ENCODE data around the gene PROM1. TPM values are rescaled to one million over a fixed set of nuclear protein-coding genes. Genes with fewer than 3 reads are reported as not detected.

The PROM1 gene
- total RNA-seq, 1 experiment from 2014 or later = 17.7 TPM

DNA sequence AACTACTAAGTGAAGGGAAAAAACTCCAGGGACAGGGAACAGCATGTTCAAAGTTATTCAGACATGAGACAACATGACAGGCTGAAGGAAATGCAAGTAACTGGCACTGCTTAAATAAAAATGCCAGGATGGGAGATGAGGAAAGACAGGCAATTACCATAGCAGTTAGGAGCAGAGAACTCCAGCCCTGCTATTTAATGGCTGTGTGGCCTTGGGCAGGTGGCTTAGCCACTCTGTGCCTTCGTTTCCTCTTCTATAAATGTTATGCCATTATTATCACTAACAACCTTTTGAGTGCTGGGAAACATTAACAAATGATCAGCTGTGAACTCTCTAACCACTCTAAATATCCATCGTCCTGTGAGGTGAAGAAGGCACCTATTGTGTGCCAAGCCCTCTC, 32.7 kb downstream of the PROM1 start:
- CTCF ChIA-PET = no interaction called here
- H3K27ac ChIP-seq (ENCODE audit: low read depth, low read length) = no peak overlapping the region

More for the DNA sequence above, 32.7 kb downstream of the PROM1 start:
- no peaks in the 10 kb centered on the region for H3K4me1 ChIP-seq (ENCODE audit: control insufficient read depth in 1 of 2, insufficient read depth in 2 of 2, low read length in 2 of 2)
- H3K4me2 ChIP-seq (ENCODE audit: low read length) = no peak overlapping the region
- ATAC-seq (no peak), DNase-seq (ENCODE audit: low read depth, low spot score) (no peak)
- no TSS peak for BruUV-seq (replicated peaks)
- no peak for TF ChIP-seq JUND (IDR thresholded peaks at IDR 0.05)
- TF ChIP-seq, protein P1, sequence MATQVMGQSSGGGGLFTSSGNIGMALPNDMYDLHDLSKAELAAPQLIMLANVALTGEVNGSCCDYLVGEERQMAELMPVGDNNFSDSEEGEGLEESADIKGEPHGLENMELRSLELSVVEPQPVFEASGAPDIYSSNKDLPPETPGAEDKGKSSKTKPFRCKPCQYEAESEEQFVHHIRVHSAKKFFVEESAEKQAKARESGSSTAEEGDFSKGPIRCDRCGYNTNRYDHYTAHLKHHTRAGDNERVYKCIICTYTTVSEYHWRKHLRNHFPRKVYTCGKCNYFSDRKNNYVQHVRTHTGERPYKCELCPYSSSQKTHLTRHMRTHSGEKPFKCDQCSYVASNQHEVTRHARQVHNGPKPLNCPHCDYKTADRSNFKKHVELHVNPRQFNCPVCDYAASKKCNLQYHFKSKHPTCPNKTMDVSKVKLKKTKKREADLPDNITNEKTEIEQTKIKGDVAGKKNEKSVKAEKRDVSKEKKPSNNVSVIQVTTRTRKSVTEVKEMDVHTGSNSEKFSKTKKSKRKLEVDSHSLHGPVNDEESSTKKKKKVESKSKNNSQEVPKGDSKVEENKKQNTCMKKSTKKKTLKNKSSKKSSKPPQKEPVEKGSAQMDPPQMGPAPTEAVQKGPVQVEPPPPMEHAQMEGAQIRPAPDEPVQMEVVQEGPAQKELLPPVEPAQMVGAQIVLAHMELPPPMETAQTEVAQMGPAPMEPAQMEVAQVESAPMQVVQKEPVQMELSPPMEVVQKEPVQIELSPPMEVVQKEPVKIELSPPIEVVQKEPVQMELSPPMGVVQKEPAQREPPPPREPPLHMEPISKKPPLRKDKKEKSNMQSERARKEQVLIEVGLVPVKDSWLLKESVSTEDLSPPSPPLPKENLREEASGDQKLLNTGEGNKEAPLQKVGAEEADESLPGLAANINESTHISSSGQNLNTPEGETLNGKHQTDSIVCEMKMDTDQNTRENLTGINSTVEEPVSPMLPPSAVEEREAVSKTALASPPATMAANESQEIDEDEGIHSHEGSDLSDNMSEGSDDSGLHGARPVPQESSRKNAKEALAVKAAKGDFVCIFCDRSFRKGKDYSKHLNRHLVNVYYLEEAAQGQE (IDR thresholded peaks at IDR 0.05; ENCODE audit: low read depth) = no peak
- TF ChIP-seq, protein P2, sequence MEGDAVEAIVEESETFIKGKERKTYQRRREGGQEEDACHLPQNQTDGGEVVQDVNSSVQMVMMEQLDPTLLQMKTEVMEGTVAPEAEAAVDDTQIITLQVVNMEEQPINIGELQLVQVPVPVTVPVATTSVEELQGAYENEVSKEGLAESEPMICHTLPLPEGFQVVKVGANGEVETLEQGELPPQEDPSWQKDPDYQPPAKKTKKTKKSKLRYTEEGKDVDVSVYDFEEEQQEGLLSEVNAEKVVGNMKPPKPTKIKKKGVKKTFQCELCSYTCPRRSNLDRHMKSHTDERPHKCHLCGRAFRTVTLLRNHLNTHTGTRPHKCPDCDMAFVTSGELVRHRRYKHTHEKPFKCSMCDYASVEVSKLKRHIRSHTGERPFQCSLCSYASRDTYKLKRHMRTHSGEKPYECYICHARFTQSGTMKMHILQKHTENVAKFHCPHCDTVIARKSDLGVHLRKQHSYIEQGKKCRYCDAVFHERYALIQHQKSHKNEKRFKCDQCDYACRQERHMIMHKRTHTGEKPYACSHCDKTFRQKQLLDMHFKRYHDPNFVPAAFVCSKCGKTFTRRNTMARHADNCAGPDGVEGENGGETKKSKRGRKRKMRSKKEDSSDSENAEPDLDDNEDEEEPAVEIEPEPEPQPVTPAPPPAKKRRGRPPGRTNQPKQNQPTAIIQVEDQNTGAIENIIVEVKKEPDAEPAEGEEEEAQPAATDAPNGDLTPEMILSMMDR (IDR thresholded peaks at IDR 0.05 in 2 of 3, conservative IDR thresholded peaks at IDR 0.05 in 1 of 3; ENCODE audit: borderline replicate concordance in 1 of 3, insufficient read depth in 1 of 3, low read depth in 2 of 3, low read length in 2 of 3) = no peak
- no peak for TF ChIP-seq POLR2AphosphoS5 (IDR thresholded peaks at IDR 0.05; ENCODE audit: low read depth, low read length)
- no peak for TF ChIP-seq TCF7L2 (IDR thresholded peaks at IDR 0.05; ENCODE audit: borderline replicate concordance, extremely low read depth, insufficient read depth, insufficient read length)
- no peak for TF ChIP-seq ZNF274 (IDR thresholded peaks at IDR 0.05; ENCODE audit: low read depth, low read length)
- TF ChIP-seq EGR1 (IDR thresholded peaks at IDR 0.05; ENCODE audit: low read depth) = no peak
- no peak for TF ChIP-seq POLR2A (IDR thresholded peaks at IDR 0.05; ENCODE audit: borderline replicate concordance, extremely low read depth, insufficient read depth, insufficient read length)
- no peak for TF ChIP-seq SIN3A (IDR thresholded peaks at IDR 0.05; ENCODE audit: low read depth)
- TF ChIP-seq ZFX (IDR thresholded peaks at IDR 0.05) = no peak
- TF ChIP-seq YY1 (IDR thresholded peaks at IDR 0.05; ENCODE audit: extremely low read depth, insufficient replicate concordance, low read depth, low read length) = no peak
- no peak for TF ChIP-seq CBX3 (IDR thresholded peaks at IDR 0.05; ENCODE audit: low read depth)
- TF ChIP-seq CEBPB (IDR thresholded peaks at IDR 0.05; ENCODE audit: low read depth) = no peak
- TF ChIP-seq SP1 (IDR thresholded peaks at IDR 0.05; ENCODE audit: low read depth) = no peak
- no peak for TF ChIP-seq FOSL1 (IDR thresholded peaks at IDR 0.05; ENCODE audit: low read depth)
- no peak for TF ChIP-seq SRF (IDR thresholded peaks at IDR 0.05; ENCODE audit: low read depth)
- no peak for TF ChIP-seq EZH2 (IDR thresholded peaks at IDR 0.05)
- TF ChIP-seq, protein P3, sequence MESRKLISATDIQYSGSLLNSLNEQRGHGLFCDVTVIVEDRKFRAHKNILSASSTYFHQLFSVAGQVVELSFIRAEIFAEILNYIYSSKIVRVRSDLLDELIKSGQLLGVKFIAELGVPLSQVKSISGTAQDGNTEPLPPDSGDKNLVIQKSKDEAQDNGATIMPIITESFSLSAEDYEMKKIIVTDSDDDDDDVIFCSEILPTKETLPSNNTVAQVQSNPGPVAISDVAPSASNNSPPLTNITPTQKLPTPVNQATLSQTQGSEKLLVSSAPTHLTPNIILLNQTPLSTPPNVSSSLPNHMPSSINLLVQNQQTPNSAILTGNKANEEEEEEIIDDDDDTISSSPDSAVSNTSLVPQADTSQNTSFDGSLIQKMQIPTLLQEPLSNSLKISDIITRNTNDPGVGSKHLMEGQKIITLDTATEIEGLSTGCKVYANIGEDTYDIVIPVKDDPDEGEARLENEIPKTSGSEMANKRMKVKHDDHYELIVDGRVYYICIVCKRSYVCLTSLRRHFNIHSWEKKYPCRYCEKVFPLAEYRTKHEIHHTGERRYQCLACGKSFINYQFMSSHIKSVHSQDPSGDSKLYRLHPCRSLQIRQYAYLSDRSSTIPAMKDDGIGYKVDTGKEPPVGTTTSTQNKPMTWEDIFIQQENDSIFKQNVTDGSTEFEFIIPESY (IDR thresholded peaks at IDR 0.05; ENCODE audit: extremely low read depth, insufficient replicate concordance, low read length) = no peak
- TF ChIP-seq EZH2phosphoT487 (IDR thresholded peaks at IDR 0.05; ENCODE audit: borderline replicate concordance) = no peak
- H3K36me3 ChIP-seq (ENCODE audit: control insufficient read depth in 1 of 2, insufficient read depth in 2 of 2, low read length in 2 of 2) = no peaks in the 10 kb centered on the region
- intact Hi-C loops (cut with micrococcal nuclease) = no loop called here
- H3K9me3 ChIP-seq (ENCODE audit: control insufficient read depth in 1 of 2, insufficient read depth in 1 of 2, low read depth in 1 of 2, low read length in 2 of 2) = no peaks in the 10 kb centered on the region
- H3K9me2 ChIP-seq (ENCODE audit: insufficient read depth) = no peaks in the 10 kb centered on the region
- no peak overlapping the region for H3K4me3 ChIP-seq (replicated peaks in 1 of 2; ENCODE audit: low read depth in 1 of 2, low read length in 2 of 2)
- RAD21 ChIA-PET (ENCODE audit: low non-redundant PET in 1 of 2, low total read pairs in 2 of 2, uncharacterized antibody in 2 of 2, unreplicated experiment in 2 of 2) = no interaction called here
- H3K79me2 ChIP-seq (ENCODE audit: insufficient read depth, low read length) = no peaks in the 10 kb centered on the region
- POLR2A ChIA-PET = no interaction called here
- H3K27me3 ChIP-seq (ENCODE audit: insufficient read depth, low read length) = no peaks in the 10 kb centered on the region
- no peak overlapping the region for H2AFZ ChIP-seq (ENCODE audit: low read depth, low read length, poor library complexity, severe bottlenecking)
- H3K9ac ChIP-seq (ENCODE audit: low read length) = no peak overlapping the region
- H4K20me1 ChIP-seq (ENCODE audit: insufficient read depth) = no peaks in the 10 kb centered on the region

Data from HCT116 (cell line).